HepG2 (cell line): Measurements from ENCODE around the gene SLC1A3. TPM values are rescaled to one million over a fixed set of nuclear protein-coding genes. Genes with fewer than 3 reads are reported as not detected.

Experiments
- ATAC-seq: fragments of 200-7000 bp; cut with Tn5 transposase; 3 replicates; pipeline ENCODE4 v1.9.1; 2020; ENCODE audit warnings: mild to moderate bottlenecking, moderate library complexity
- BruUV-seq: library from RNA; stranded (reverse); fragments of 400-500 nt; replicated peaks from 2 replicates; lab custom pipeline; 2021; lab: Mats Ljungman, UMichigan
- CTCF ChIA-PET: fragments of 300-600 bp; formaldehyde crosslinking; extraction: SDS; loops from one replicate; lab custom pipeline; 2021; ENCODE audit warnings: low total read pairs, inconsistent platforms, low intra/inter-chr PET ratio; lab: Yijun Ruan, JAX
- POLR2A ChIA-PET: fragments of 350-600 bp; sonication (Branson Sonifier 250); formaldehyde crosslinking; loops from one replicate; lab custom pipeline; 2020; ENCODE audit warnings: antibody characterized with exemption, inconsistent platforms; lab: Yijun Ruan, JAX
- DNase-seq: peaks from one replicate; pipeline ENCODE4 v3.0.0-alpha.2; 2015; ENCODE audit warnings: low spot score
- FAIRE-seq: peaks from 3 replicates; lab custom pipeline; 2011; peaks lifted over from hg19 to GRCh38; lab: Jason Lieb, UNC
- H2AFZ ChIP-seq: one replicate; pipeline ENCODE4 v1.6.1; 2011; ENCODE audit warnings: low read length, inconsistent platforms
- H3K27ac ChIP-seq: fragments of 300-600 bp; 3 replicates; pipeline ENCODE4 v1.8.0; 2011; ENCODE audit warnings: mixed run types, mild to moderate bottlenecking, mixed read lengths, low read length, inconsistent platforms; ENCODE audit not compliant: insufficient read depth; ENCODE audit errors: extremely low read length
- H3K27me3 ChIP-seq, 2 experiments: fragments of 200-600 bp in 1 of 2; 2 replicates in 1 of 2; 3 replicates in 1 of 2; pipeline versions ENCODE4 v1.6.0 to v1.8.0; 2011; ENCODE audit warnings: low read length in 2 of 2, mild to moderate bottlenecking in 2 of 2, moderate library complexity in 2 of 2, inconsistent platforms in 1 of 2; ENCODE audit not compliant: insufficient read depth in 2 of 2, control insufficient read depth in 1 of 2
- H3K36me3 ChIP-seq, 2 experiments: fragments of 200-600 bp in 1 of 2; replicated peaks in 1 of 2; 2 replicates in 1 of 2; 3 replicates in 1 of 2; pipeline versions ENCODE4 v1.5.1 to v1.8.0; 2011; ENCODE audit warnings: low read length in 2 of 2, inconsistent platforms in 1 of 2; ENCODE audit not compliant: insufficient read depth in 2 of 2, control insufficient read depth in 1 of 2
- H3K4me1 ChIP-seq: 2 replicates; pipeline ENCODE4 v1.5.1; 2012; ENCODE audit warnings: low read length, inconsistent platforms; ENCODE audit not compliant: insufficient read depth
- H3K4me2 ChIP-seq: 2 replicates; pipeline ENCODE4 v1.6.0; 2011; ENCODE audit warnings: low read depth, low read length, inconsistent platforms
- H3K4me3 ChIP-seq, 3 experiments: fragments of 200-600 bp in 1 of 3; sonication (generic), shearing (Covaris generic) in 1 of 3; replicated peaks in 1 of 3; 2 replicates each; pipeline ENCODE4 v1.5.1; 2011 to 2016; ENCODE audit warnings: low read length in 3 of 3, inconsistent platforms in 2 of 3, low read depth in 2 of 3, mild to moderate bottlenecking in 2 of 3, control low read depth in 1 of 3, mixed read lengths in 1 of 3; ENCODE audit not compliant: insufficient read depth in 1 of 3
- H3K79me2 ChIP-seq: one replicate; pipeline ENCODE4 v1.6.1; 2011; ENCODE audit warnings: low read length, inconsistent platforms; ENCODE audit not compliant: insufficient read depth
- H3K9ac ChIP-seq: 2 replicates; pipeline ENCODE4 v1.6.0; 2011; ENCODE audit warnings: mild to moderate bottlenecking, low read depth, low read length, inconsistent platforms; ENCODE audit not compliant: insufficient read depth
- H3K9me3 ChIP-seq: 2 replicates; pipeline ENCODE4 v1.5.1; 2012; ENCODE audit warnings: mild to moderate bottlenecking, low read length
- H4K20me1 ChIP-seq: 2 replicates; pipeline ENCODE4 v1.6.0; 2011; ENCODE audit warnings: inconsistent platforms, mild to moderate bottlenecking, low read length, moderate library complexity; ENCODE audit not compliant: insufficient read depth
- GATAD2A ChIP-seq: IDR thresholded peaks from 2 replicates; pipeline ENCODE4 v1.6.1; 2016
- GLI4 ChIP-seq: sonication (generic); formaldehyde crosslinking; IDR thresholded peaks from 2 replicates; pipeline ENCODE4 v1.5.1; 2020; ENCODE audit warnings: missing genetic modification reagents, mild to moderate bottlenecking, moderate library complexity, borderline replicate concordance
- PLRG1 ChIP-seq: fragments of 450-650 bp; conservative IDR thresholded peaks from 2 replicates; pipeline ENCODE4 v1.6.1; 2016
- TARDBP ChIP-seq: sonication (generic); formaldehyde crosslinking; IDR thresholded peaks from 2 replicates; pipeline ENCODE4 v1.8.0; 2022; ENCODE audit warnings: mild to moderate bottlenecking, missing genetic modification reagents
- ZNF460 ChIP-seq: sonication (generic); formaldehyde crosslinking; IDR thresholded peaks from 2 replicates; pipeline ENCODE4 v1.5.1; 2020; ENCODE audit warnings: missing genetic modification reagents, mild to moderate bottlenecking, borderline replicate concordance
- ZNF619 ChIP-seq: sonication (generic); formaldehyde crosslinking; IDR thresholded peaks from 2 replicates; pipeline ENCODE4 v1.4.0; 2020; ENCODE audit warnings: mild to moderate bottlenecking, missing genetic modification reagents
- ZNF660 ChIP-seq: sonication (generic); formaldehyde crosslinking; IDR thresholded peaks from 2 replicates; pipeline ENCODE4 v1.5.1; 2020; ENCODE audit warnings: mild to moderate bottlenecking, low read depth, missing genetic modification reagents, borderline replicate concordance
- WGBS: methylation state at CpG from one replicate; pipeline ENCODE4 v1.1.6; 2017; ENCODE audit warnings: low lambda C conversion rate; 5-methylcytosine and 5-hydroxymethylcytosine counted together
- in situ Hi-C: cut with HindIII; loops from 2 replicates; pipeline ENCODE4 v1.10.0; 2017; ENCODE audit warnings: low pct_unique_long_range_greater_than_20kb; ENCODE audit not compliant: extremely low pct_ligation_motif_present
- intact Hi-C: fragments of 100-400 bp; cut with micrococcal nuclease; formaldehyde crosslinking; loops from one replicate; pipeline ENCODE4 v1.10.0; 2022; ENCODE audit not compliant: unreplicated experiment
- polyA plus RNA-seq, 8 experiments: library from polyadenylated mRNA; depleted of rRNA in 3 of 8; stranded (reverse) in 7 of 8; unstranded in 1 of 8; fragments of >200 nt; fragmentation: Illumina TruSeq in 4 of 8; extraction: Trizol in 4 of 8; gene quantifications; 2 replicates each; pipeline versions ENCODE4 v1.2.1 to v1.2.3, GENCODE V29; 2011 to 2016; ENCODE audit warnings: low read depth in 4 of 8, missing spikeins in 1 of 8, mixed read lengths in 1 of 8; ENCODE audit not compliant: insufficient read depth in 1 of 8
- total RNA-seq, 5 experiments: library from RNA; depleted of rRNA; stranded (reverse); fragments of >200 nt; fragmentation: Illumina TruSeq; extraction: Trizol; gene quantifications; 2 replicates each; pipeline ENCODE4 v1.2.3, GENCODE V29; 2016; ENCODE audit warnings: low read depth in 1 of 5
- TF ChIP-seq, protein P1 (sequence below): IDR thresholded peaks from 2 replicates; pipeline ENCODE4 v1.6.1; 2016; ENCODE audit warnings: missing compliant biosample characterization, missing genetic modification reagents, borderline replicate concordance
- TF ChIP-seq, protein P2 (sequence below): IDR thresholded peaks from 2 replicates; pipeline ENCODE4 v1.6.1; 2016; ENCODE audit warnings: low read depth, borderline replicate concordance
- TF ChIP-seq, protein P3 (sequence below): sonication (generic); formaldehyde crosslinking; IDR thresholded peaks from 2 replicates; pipeline ENCODE4 v1.4.0; 2020; ENCODE audit warnings: mild to moderate bottlenecking, missing genetic modification reagents
- TF ChIP-seq, protein P4 (sequence below): sonication (generic); formaldehyde crosslinking; IDR thresholded peaks from 2 replicates; pipeline ENCODE4 v1.5.0; 2020; ENCODE audit warnings: mild to moderate bottlenecking, missing genetic modification reagents

Gene SLC1A3
- total and polyA plus RNA-seq, 2 of the 13 experiments (the other 11 are each of a cell fraction or from before 2014, with no cell fraction given), result 0.09 TPM; not detected in 1

DNA sequence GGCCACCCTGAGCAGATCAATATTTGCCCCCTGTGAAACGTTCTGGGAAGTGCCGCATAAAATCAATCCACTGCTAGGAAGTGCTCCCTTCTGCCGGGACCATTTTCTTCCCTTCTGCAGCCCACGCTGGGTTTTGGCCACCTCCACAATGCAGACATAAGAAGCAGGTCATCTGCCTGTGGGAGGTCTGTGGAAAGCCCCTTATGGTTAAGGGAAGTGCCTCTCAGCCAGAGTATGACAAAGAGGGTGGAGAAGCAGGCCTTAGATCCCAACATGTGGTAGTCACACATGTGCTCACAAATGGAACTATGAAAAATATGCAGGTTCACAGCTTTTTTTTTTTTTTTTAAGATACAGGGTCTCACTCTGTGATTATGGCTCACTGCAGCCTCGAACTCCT is 82.8 kb downstream of the SLC1A3 start:
- in situ Hi-C loops, result loop anchor here (25.0 kb wide), 2 partner anchors 427 to 627 kb away; partner anchors contain the start of gene UGT3A2
- H3K4me3 ChIP-seq, result no peak overlapping the region
- H4K20me1 ChIP-seq, result no peaks in the 10 kb centered on the region
- no TSS peak for BruUV-seq
- H3K79me2 ChIP-seq, result no peaks in the 10 kb centered on the region
- no peaks in the 10 kb centered on the region for H3K36me3 ChIP-seq
- ChIA-PET CTCF (no interaction called here), POLR2A (no interaction called here)
- TF ChIP-seq ZNF460 (no peak), GLI4 (CRISPR knock-in tag) (no peak), ZNF619 (CRISPR knock-in tag) (no peak), TARDBP (CRISPR knock-in tag) (no peak), GATAD2A (CRISPR knock-in tag) (no peak), PLRG1 (no peak), ZNF660 (no peak)
- TF ChIP-seq, protein P1, sequence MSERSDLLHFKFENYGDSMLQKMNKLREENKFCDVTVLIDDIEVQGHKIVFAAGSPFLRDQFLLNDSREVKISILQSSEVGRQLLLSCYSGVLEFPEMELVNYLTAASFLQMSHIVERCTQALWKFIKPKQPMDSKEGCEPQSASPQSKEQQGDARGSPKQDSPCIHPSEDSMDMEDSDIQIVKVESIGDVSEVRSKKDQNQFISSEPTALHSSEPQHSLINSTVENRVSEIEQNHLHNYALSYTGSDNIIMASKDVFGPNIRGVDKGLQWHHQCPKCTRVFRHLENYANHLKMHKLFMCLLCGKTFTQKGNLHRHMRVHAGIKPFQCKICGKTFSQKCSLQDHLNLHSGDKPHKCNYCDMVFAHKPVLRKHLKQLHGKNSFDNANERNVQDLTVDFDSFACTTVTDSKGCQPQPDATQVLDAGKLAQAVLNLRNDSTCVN (CRISPR knock-in tag), result no peak
- TF ChIP-seq, protein P2, sequence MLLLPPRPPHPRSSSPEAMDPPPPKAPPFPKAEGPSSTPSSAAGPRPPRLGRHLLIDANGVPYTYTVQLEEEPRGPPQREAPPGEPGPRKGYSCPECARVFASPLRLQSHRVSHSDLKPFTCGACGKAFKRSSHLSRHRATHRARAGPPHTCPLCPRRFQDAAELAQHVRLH, result no peak
- TF ChIP-seq, protein P3, sequence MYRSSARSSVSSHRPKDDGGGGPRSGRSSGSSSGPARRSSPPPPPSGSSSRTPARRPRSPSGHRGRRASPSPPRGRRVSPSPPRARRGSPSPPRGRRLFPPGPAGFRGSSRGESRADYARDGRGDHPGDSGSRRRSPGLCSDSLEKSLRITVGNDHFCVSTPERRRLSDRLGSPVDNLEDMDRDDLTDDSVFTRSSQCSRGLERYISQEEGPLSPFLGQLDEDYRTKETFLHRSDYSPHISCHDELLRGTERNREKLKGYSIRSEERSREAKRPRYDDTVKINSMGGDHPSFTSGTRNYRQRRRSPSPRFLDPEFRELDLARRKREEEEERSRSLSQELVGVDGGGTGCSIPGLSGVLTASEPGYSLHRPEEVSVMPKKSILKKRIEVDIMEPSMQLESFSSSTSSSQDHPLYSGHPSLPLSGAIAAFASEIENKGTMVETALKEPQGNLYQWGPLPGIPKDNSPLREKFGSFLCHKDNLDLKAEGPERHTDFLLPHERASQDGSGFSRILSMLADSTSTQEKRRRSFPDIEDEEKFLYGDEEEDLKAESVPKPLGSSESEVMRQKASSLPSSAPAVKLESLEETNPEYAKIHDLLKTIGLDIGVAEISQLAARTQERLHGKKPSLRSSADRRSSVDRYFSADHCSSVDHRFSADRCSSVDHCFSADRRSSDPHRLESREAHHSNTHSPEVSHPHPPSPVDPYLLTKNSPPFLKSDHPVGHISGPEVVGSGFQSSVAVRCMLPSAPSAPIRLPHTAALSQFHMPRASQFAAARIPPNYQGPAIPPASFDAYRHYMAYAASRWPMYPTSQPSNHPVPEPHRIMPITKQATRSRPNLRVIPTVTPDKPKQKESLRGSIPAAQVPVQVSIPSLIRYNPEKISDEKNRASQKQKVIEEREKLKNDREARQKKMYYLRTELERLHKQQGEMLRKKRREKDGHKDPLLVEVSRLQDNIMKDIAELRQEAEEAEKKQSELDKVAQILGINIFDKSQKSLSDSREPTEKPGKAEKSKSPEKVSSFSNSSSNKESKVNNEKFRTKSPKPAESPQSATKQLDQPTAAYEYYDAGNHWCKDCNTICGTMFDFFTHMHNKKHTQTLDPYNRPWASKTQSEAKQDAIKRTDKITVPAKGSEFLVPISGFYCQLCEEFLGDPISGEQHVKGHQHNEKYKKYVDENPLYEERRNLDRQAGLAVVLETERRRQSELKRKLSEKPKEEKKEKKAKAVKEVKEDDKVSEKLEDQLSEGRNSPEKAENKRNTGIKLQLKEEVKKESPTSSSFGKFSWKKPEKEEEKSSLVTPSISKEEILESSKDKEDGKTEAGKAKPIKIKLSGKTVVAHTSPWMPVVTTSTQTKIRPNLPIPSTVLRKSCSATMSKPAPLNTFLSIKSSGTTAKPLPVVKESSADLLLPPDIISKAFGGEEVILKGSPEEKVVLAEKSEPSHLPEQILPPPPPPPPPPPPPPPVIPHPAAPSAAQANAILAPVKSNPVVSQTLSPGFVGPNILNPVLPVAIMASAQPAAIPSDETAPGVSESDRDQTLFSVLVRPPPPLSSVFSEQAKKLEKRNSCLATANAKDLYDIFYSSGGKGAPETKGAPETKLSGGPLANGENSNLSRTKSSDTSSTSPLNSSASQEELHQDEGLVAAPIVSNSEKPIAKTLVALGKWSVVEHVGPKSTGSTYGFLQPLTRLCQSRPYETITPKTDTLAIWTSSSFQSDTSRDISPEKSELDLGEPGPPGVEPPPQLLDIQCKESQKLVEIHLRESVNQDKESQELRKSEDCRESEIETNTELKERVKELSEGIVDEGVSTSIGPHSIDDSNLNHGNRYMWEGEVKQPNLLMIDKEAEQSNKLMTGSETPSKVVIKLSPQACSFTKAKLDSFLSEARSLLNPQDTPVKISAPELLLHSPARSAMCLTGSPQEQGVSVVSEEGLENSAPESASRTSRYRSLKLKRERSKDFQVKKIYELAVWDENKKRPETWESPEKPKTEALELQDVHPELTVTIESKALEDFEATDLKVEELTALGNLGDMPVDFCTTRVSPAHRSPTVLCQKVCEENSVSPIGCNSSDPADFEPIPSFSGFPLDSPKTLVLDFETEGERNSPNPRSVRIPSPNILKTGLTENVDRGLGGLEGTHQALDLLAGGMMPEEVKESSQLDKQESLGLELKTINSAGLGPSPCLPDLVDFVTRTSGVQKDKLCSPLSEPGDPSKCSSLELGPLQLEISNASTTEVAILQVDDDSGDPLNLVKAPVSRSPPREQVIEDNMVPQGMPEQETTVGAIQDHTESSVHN (CRISPR knock-in tag), result no peak
- TF ChIP-seq, protein P4, sequence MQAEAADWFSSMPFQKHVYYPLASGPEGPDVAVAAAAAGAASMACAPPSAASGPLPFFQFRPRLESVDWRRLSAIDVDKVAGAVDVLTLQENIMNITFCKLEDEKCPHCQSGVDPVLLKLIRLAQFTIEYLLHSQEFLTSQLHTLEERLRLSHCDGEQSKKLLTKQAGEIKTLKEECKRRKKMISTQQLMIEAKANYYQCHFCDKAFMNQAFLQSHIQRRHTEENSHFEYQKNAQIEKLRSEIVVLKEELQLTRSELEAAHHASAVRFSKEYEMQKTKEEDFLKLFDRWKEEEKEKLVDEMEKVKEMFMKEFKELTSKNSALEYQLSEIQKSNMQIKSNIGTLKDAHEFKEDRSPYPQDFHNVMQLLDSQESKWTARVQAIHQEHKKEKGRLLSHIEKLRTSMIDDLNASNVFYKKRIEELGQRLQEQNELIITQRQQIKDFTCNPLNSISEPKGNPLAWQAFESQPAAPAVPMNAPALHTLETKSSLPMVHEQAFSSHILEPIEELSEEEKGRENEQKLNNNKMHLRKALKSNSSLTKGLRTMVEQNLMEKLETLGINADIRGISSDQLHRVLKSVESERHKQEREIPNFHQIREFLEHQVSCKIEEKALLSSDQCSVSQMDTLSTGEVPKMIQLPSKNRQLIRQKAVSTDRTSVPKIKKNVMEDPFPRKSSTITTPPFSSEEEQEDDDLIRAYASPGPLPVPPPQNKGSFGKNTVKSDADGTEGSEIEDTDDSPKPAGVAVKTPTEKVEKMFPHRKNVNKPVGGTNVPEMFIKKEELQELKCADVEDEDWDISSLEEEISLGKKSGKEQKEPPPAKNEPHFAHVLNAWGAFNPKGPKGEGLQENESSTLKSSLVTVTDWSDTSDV, result no peak
- ATAC-seq (no peak), FAIRE-seq (no peak), DNase-seq (no peak)
- H3K4me1 ChIP-seq, result peaks cover 4% of the 10 kb centered on the region; the same call in 1 of the 2 replicates
- 85% methylated on average over 5 of the region's 5 CpGs for WGBS
- H3K9ac ChIP-seq, result no peak overlapping the region
- no peaks in the 10 kb centered on the region for H3K9me3 ChIP-seq
- peaks cover 0 to 8% of the 10 kb centered on the region in 2 experiments; a peak in 2 of 5 replicates for H3K27me3 ChIP-seq
- no peak overlapping the region for H2AFZ ChIP-seq
- no peak overlapping the region for H3K27ac ChIP-seq
- H3K4me2 ChIP-seq, result no peak overlapping the region
- intact Hi-C loops, result no loop called here
